Transverse colon (tissue), 4 donors: ENCODE measurements around the gene SERPINB12. TPM values are rescaled to one million over a fixed set of nuclear protein-coding genes. Genes with fewer than 3 reads are reported as not detected.

Experiments used
- DNase-seq: peaks from one replicate; pipeline ENCODE4 v3.0.0-alpha.2; 2019
- H3K27ac ChIP-seq, 4 donors: fragments of 200-600 bp; sonication (generic); 2 replicates each; pipeline ENCODE4 v1.5.1; 2016 to 2018; ENCODE audit warnings: inconsistent platforms in 4 of 4
- H3K27me3 ChIP-seq: fragments of 200-600 bp; sonication (generic); 2 replicates; pipeline ENCODE4 v1.5.1; 2017; ENCODE audit warnings: inconsistent platforms
- H3K36me3 ChIP-seq, 4 donors: fragments of 200-600 bp; sonication (generic); 2 replicates each; pipeline ENCODE4 v1.5.1; 2017 to 2019; ENCODE audit warnings: inconsistent platforms in 4 of 4
- H3K4me1 ChIP-seq, 4 donors: fragments of 200-600 bp; sonication (generic); 2 replicates each; pipeline ENCODE4 v1.5.1; 2017 to 2020; ENCODE audit warnings: inconsistent platforms in 4 of 4
- H3K4me3 ChIP-seq, 4 donors: fragments of 200-600 bp; sonication (generic); 1 replicate in 1 of 4; 2 replicates in 3 of 4; pipeline versions ENCODE4 v1.5.1 to v1.6.1; 2017 to 2019; ENCODE audit warnings: inconsistent platforms in 4 of 4
- H3K9me3 ChIP-seq, 2 donors: fragments of 200-600 bp; sonication (generic); 2 replicates each; pipeline ENCODE4 v1.5.1; 2017 to 2019; ENCODE audit warnings: inconsistent platforms in 2 of 2
- EP300 ChIP-seq: sonication (generic); formaldehyde crosslinking; IDR thresholded peaks from one replicate; pipeline ENCODE4 v1.6.1; 2017; ENCODE audit warnings: antibody characterized with exemption, low read depth
- POLR2A ChIP-seq: fragments of 450-650 bp; IDR thresholded peaks from one replicate; pipeline ENCODE4 v1.6.1; 2016; ENCODE audit warnings: antibody characterized with exemption, mild to moderate bottlenecking, moderate library complexity
- POLR2AphosphoS5 ChIP-seq, 3 donors: sonication (generic); formaldehyde crosslinking; IDR thresholded peaks; one replicate each; pipeline ENCODE4 v1.6.1; 2016; ENCODE audit warnings: antibody characterized with exemption in 3 of 3
- WGBS, 2 donors: methylation state at CpG; one replicate each; pipeline ENCODE4 v1.1.5; 2018; ENCODE audit warnings: low coverage in 1 of 2; 5-methylcytosine and 5-hydroxymethylcytosine counted together
- in situ Hi-C, 4 donors: fragments of 200-750 bp; cut with MboI; loops; one replicate each; pipeline versions ENCODE4 v1.15.0 to v1.15.1; 2017; ENCODE audit warnings: low sequenced_read_pairs in 3 of 4, low pct_ligation_motif_present in 1 of 4, low pct_unique_long_range_greater_than_20kb in 1 of 4
- intact Hi-C: fragments of 100-400 bp; cut with DNase I; formaldehyde crosslinking; loops from one replicate; pipeline ENCODE4 v1.15.1; 2023; ENCODE audit warnings: low total_unique reads
- total RNA-seq, 4 donors: library from RNA; depleted of rRNA; stranded (reverse); fragments of >200 nt; gene quantifications; one replicate each; pipeline ENCODE4 v1.1.0, GENCODE V29; 2016
- TF ChIP-seq, protein P1 (sequence below), 5 experiments: fragments of 200-600 bp in 3 of 5; fragments of 450-650 bp in 2 of 5; sonication (generic) in 3 of 5; IDR thresholded peaks; 1 replicate in 2 of 5; 2 replicates in 3 of 5; pipeline ENCODE4 v1.5.1; 2016 to 2017; ENCODE audit warnings: antibody characterized with exemption in 5 of 5, inconsistent platforms in 3 of 5, mild to moderate bottlenecking in 2 of 5, moderate library complexity in 1 of 5

Gene SERPINB12
- total RNA-seq, 4 donors from 2014 or later, result not detected

DNA sequence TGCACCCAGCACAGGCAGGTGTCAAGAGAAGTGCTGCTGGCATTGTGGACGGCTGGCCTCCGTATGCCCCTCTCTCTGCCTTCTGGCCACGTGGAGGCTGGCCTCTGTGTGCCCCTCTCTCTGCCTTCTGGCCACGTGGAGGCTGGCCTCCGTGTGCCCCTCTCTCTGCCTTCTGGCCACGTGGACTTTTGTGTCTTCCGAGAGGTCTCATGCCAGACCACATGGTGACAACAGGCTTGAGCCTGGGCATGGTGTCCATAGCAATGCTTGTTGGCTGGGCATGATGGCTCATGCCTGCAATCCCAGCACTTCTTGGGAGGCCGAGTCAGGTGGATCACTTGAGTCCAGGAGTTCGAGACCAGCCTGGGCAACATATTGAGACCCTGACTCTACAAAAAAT lies 25.7 kb downstream of the SERPINB12 start:
- Histone ChIP-seq H3K27me3 (no peaks in the 10 kb centered on the region), H3K4me3 (no peak overlapping the region), H3K36me3 (no peaks in the 10 kb centered on the region), H3K9me3 (no peaks in the 10 kb centered on the region), H3K27ac (no peak overlapping the region), H3K4me1 (no peaks in the 10 kb centered on the region)
- 68 to 72% methylated on average over 3 to 9 of the region's 9 CpGs for WGBS, 2 donors
- intact Hi-C loops, result no loop called here
- in situ Hi-C loops, result no loop called here
- no peak for DNase-seq
- TF ChIP-seq EP300 (no peak), POLR2AphosphoS5 (IDR thresholded peaks at IDR 0.05) (no peak), POLR2A (no peak)
- TF ChIP-seq, protein P1, sequence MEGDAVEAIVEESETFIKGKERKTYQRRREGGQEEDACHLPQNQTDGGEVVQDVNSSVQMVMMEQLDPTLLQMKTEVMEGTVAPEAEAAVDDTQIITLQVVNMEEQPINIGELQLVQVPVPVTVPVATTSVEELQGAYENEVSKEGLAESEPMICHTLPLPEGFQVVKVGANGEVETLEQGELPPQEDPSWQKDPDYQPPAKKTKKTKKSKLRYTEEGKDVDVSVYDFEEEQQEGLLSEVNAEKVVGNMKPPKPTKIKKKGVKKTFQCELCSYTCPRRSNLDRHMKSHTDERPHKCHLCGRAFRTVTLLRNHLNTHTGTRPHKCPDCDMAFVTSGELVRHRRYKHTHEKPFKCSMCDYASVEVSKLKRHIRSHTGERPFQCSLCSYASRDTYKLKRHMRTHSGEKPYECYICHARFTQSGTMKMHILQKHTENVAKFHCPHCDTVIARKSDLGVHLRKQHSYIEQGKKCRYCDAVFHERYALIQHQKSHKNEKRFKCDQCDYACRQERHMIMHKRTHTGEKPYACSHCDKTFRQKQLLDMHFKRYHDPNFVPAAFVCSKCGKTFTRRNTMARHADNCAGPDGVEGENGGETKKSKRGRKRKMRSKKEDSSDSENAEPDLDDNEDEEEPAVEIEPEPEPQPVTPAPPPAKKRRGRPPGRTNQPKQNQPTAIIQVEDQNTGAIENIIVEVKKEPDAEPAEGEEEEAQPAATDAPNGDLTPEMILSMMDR (IDR thresholded peaks at IDR 0.05), result no peak

DNA sequence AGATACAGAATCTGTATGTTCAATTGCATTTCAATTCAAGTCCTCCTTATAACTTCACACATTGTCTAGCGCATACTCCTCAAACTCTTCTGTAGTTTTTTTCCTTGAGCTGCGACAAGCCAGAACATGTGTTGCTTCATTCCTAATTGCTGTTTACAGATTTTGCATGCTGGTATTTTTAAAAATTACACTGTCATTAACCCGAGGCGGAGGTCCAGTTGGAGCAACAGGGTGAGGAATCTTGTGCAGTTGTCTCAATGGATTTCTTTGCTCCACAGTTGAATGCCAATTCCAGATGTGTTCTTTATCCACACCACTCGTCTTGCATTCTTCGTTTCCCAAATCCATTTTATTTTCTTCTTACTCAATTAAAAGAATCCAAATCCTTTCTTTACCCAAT lies 28.6 kb downstream of the SERPINB12 start:
- H3K27me3 ChIP-seq, result no peaks in the 10 kb centered on the region
- intact Hi-C loops (no loop called here), in situ Hi-C loops (loop anchor here in 1 of 4 donors (10.0 kb wide), 1 partner anchor 46 kb away; no protein-coding TSS in a partner anchor)
- 72 to 77% methylated on average over 6 of the region's 6 CpGs for whole genome bisulfite sequencing, 2 donors
- H3K9me3 ChIP-seq, result no peaks in the 10 kb centered on the region
- H3K4me1 ChIP-seq, result no peaks in the 10 kb centered on the region
- no peaks in the 10 kb centered on the region for H3K36me3 ChIP-seq
- no peak overlapping the region for H3K27ac ChIP-seq
- no peak for DNase-seq
- TF ChIP-seq POLR2AphosphoS5 (IDR thresholded peaks at IDR 0.05) (no peak), EP300 (no peak)
- H3K4me3 ChIP-seq, result no peak overlapping the region

DNA sequence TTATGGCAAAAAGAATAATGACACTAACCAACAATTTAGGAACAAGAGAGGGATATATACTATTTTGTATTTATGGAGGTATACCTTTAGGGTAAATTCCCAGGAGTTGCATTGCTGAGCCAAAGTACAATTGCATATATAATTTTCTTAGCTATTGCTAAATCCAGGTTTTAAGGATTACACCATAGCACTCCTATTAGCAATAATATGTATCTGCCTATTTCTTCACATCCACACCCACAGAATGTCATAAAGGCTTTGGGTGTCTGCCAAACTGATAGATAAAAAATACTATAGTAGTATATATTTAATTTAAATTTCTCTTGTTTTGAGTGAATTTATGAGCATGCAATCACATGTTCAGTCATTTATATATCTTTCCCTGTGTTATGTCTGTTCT lies 33.5 kb downstream of the SERPINB12 start:
- in situ Hi-C loops (loop anchor here in 1 of 4 donors (10.0 kb wide), 1 partner anchor 51 kb away; no protein-coding TSS in a partner anchor), intact Hi-C loops (no loop called here)
- Histone ChIP-seq H3K27me3 (no peaks in the 10 kb centered on the region), H3K9me3 (no peaks in the 10 kb centered on the region), H3K36me3 (no peaks in the 10 kb centered on the region), H3K4me3 (no peak overlapping the region), H3K4me1 (no peaks in the 10 kb centered on the region), H3K27ac (no peak overlapping the region)
- DNase-seq, result no peak
- TF ChIP-seq EP300 (no peak), POLR2AphosphoS5 (IDR thresholded peaks at IDR 0.05) (no peak), POLR2A (no peak)
- TF ChIP-seq, protein P1 (IDR thresholded peaks at IDR 0.05), result no peak

DNA sequence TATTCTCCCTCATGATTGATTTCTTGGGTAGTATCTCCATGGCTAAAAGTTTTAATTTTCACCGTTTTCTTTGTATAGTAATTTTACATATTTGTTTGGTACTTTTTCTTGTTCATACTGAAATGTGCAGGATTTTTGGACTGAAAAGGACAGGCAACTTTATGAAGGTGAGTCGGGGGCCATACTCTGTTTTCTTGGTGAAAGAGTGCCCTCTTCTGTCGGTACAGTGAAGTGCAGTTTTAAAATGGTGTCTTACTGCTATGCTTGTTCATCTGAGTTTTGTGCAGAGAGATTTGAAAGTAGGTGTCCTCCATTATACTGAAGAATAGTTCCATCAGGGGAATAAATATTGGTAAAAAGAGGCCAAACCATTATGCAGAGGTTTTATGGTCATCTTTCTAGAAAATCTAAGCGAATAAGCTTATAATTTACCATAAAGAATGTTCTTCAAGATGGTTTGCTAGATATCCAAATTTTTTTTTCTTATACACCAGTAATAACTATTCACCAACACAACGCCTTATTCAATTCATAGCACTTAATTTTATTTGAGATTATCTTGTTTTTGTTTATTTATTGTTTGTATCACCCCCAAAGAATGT lies 36.3 kb downstream of the SERPINB12 start:
- DNase-seq, result no peak
- Histone ChIP-seq H3K4me1 (no peaks in the 10 kb centered on the region), H3K27ac (no peak overlapping the region), H3K4me3 (no peak overlapping the region), H3K9me3 (no peaks in the 10 kb centered on the region), H3K36me3 (no peaks in the 10 kb centered on the region), H3K27me3 (no peaks in the 10 kb centered on the region)
- TF ChIP-seq, protein P1 (IDR thresholded peaks at IDR 0.05), result peak; percentile 53 to 64 (median 58)
- TF ChIP-seq POLR2AphosphoS5 (IDR thresholded peaks at IDR 0.05), result no peak
- in situ Hi-C loops, result loop anchor here in 1 of 4 donors (10.0 kb wide), 1 partner anchor 54 kb away; no protein-coding TSS in a partner anchor
- 13 to 25% methylated on average over 4 to 5 of the region's 5 CpGs for WGBS, 2 donors
- intact Hi-C loops, result no loop called here

DNA sequence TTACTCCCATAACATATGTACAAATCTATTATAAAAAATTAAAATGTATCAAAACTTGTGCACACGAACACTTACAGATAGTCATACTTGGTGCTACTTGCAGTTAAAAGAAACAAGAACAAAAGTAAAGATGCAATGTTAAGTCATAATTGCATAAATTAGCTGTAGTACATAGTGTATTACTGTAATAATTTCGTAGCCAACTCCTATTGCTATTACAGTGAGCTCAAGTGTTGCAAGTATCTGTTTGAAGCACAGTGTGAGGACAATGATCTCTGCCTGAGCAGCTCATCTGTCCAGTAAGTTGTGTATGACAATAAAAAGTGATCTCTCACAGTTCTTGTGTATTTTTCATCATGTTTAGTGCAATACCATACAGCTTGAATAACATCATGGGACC lies 37.4 kb downstream of the SERPINB12 start:
- H3K27ac ChIP-seq, result no peak overlapping the region
- no peak for TF ChIP-seq EP300
- no peak for TF ChIP-seq POLR2A
- TF ChIP-seq, protein P1 (IDR thresholded peaks at IDR 0.05), result no peak
- no peak for TF ChIP-seq POLR2AphosphoS5 (IDR thresholded peaks at IDR 0.05)
- in situ Hi-C loops, result loop anchor here in 1 of 4 donors (10.0 kb wide), 1 partner anchor 55 kb away; no protein-coding TSS in a partner anchor
- WGBS, 2 donors, result 56% methylated on average over 2 of the region's 2 CpGs
- H3K4me3 ChIP-seq, result no peak overlapping the region
- no peaks in the 10 kb centered on the region for H3K27me3 ChIP-seq
- no peaks in the 10 kb centered on the region for H3K36me3 ChIP-seq
- H3K4me1 ChIP-seq, result no peaks in the 10 kb centered on the region
- DNase-seq, result no peak
- intact Hi-C loops, result no loop called here
- no peaks in the 10 kb centered on the region for H3K9me3 ChIP-seq
